ENCODE measurements around the gene LRRC3.

LRRC3 gene

GRCh38 chr21:44448651-44449131 lies 6.6 kb upstream of the LRRC3 start:
- TF ChIP-seq EGR1 (IDR thresholded peaks at IDR 0.05) (no peak), EP300 (IDR thresholded peaks at IDR 0.05; ENCODE audit: borderline replicate concordance) (no peak), NFIC (IDR thresholded peaks at IDR 0.05) (no peak), CREB1 (IDR thresholded peaks at IDR 0.05; ENCODE audit: low read depth) (no peak), MAX (IDR thresholded peaks at IDR 0.05) (no peak), CEBPB (IDR thresholded peaks at IDR 0.05) (no peak), TCF12 (IDR thresholded peaks at IDR 0.05; ENCODE audit: low read depth) (no peak), ZBTB7A (IDR thresholded peaks at IDR 0.05; ENCODE audit: low read depth) (no peak), USF1 (IDR thresholded peaks at IDR 0.05) (no peak), TEAD4 (IDR thresholded peaks at IDR 0.05) (no peak), REST (IDR thresholded peaks at IDR 0.05; ENCODE audit: low read depth) (no peak)

GRCh38 chr21:44449473-44450363 lies 5.6 kb upstream of the LRRC3 start:
- TF ChIP-seq USF1 (IDR thresholded peaks at IDR 0.05) (no peak), RAD21 (IDR thresholded peaks at IDR 0.05; ENCODE audit: low read depth) (no peak), TCF12 (IDR thresholded peaks at IDR 0.05; ENCODE audit: low read depth) (no peak), EGR1 (IDR thresholded peaks at IDR 0.05) (no peak), EP300 (IDR thresholded peaks at IDR 0.05; ENCODE audit: borderline replicate concordance) (no peak), CREB1 (IDR thresholded peaks at IDR 0.05; ENCODE audit: low read depth) (no peak), REST (IDR thresholded peaks at IDR 0.05; ENCODE audit: low read depth) (no peak), NFIC (IDR thresholded peaks at IDR 0.05) (no peak), TEAD4 (IDR thresholded peaks at IDR 0.05) (no peak), CEBPB (IDR thresholded peaks at IDR 0.05) (no peak), YY1 (IDR thresholded peaks at IDR 0.05; ENCODE audit: low read depth) (no peak), ZBTB7A (IDR thresholded peaks at IDR 0.05; ENCODE audit: low read depth) (no peak), MAX (IDR thresholded peaks at IDR 0.05) (no peak), FOXM1 (IDR thresholded peaks at IDR 0.05; ENCODE audit: borderline replicate concordance, low read depth) (no peak), TAF1 (IDR thresholded peaks at IDR 0.05; ENCODE audit: low read depth) (no peak)

- TF ChIP-seq FOXM1 (IDR thresholded peaks at IDR 0.05; ENCODE audit: borderline replicate concordance, low read depth) (no peak), TEAD4 (IDR thresholded peaks at IDR 0.05) (no peak), YY1 (IDR thresholded peaks at IDR 0.05; ENCODE audit: low read depth) (no peak), TAF1 (IDR thresholded peaks at IDR 0.05; ENCODE audit: low read depth) (no peak), CREB1 (IDR thresholded peaks at IDR 0.05; ENCODE audit: low read depth) (no peak), EGR1 (IDR thresholded peaks at IDR 0.05) (no peak), ZBTB7A (IDR thresholded peaks at IDR 0.05; ENCODE audit: low read depth) (no peak), MAX (IDR thresholded peaks at IDR 0.05) (no peak), EP300 (IDR thresholded peaks at IDR 0.05; ENCODE audit: borderline replicate concordance) (no peak), TCF12 (IDR thresholded peaks at IDR 0.05; ENCODE audit: low read depth) (no peak), USF1 (IDR thresholded peaks at IDR 0.05) (no peak), RAD21 (IDR thresholded peaks at IDR 0.05; ENCODE audit: low read depth) (no peak), CEBPB (IDR thresholded peaks at IDR 0.05) (no peak)
These were observed 4.9 kb upstream of the LRRC3 start for GRCh38 chr21:44450402-44450801.

GRCh38 chr21:44450999-44451398 lies 4.3 kb upstream of the LRRC3 start:
- TF ChIP-seq TAF1 (IDR thresholded peaks at IDR 0.05; ENCODE audit: low read depth) (no peak), USF1 (IDR thresholded peaks at IDR 0.05) (no peak), MAX (IDR thresholded peaks at IDR 0.05) (no peak), EGR1 (IDR thresholded peaks at IDR 0.05) (no peak), REST (IDR thresholded peaks at IDR 0.05; ENCODE audit: low read depth) (no peak), RAD21 (IDR thresholded peaks at IDR 0.05; ENCODE audit: low read depth) (no peak), NFIC (IDR thresholded peaks at IDR 0.05) (no peak), CREB1 (IDR thresholded peaks at IDR 0.05; ENCODE audit: low read depth) (no peak), EP300 (IDR thresholded peaks at IDR 0.05; ENCODE audit: borderline replicate concordance) (no peak), YY1 (IDR thresholded peaks at IDR 0.05; ENCODE audit: low read depth) (no peak), FOXM1 (IDR thresholded peaks at IDR 0.05; ENCODE audit: borderline replicate concordance, low read depth) (no peak), TCF12 (IDR thresholded peaks at IDR 0.05; ENCODE audit: low read depth) (no peak), ZBTB7A (IDR thresholded peaks at IDR 0.05; ENCODE audit: low read depth) (no peak), TEAD4 (IDR thresholded peaks at IDR 0.05) (no peak), CEBPB (IDR thresholded peaks at IDR 0.05) (no peak)
